ENCODE data around the gene HAVCR1.

Gene HAVCR1

GRCh38 chr5:157085930-157086329 lies 27.0 kb upstream of the HAVCR1 start:
- TF ChIP-seq, protein P1, sequence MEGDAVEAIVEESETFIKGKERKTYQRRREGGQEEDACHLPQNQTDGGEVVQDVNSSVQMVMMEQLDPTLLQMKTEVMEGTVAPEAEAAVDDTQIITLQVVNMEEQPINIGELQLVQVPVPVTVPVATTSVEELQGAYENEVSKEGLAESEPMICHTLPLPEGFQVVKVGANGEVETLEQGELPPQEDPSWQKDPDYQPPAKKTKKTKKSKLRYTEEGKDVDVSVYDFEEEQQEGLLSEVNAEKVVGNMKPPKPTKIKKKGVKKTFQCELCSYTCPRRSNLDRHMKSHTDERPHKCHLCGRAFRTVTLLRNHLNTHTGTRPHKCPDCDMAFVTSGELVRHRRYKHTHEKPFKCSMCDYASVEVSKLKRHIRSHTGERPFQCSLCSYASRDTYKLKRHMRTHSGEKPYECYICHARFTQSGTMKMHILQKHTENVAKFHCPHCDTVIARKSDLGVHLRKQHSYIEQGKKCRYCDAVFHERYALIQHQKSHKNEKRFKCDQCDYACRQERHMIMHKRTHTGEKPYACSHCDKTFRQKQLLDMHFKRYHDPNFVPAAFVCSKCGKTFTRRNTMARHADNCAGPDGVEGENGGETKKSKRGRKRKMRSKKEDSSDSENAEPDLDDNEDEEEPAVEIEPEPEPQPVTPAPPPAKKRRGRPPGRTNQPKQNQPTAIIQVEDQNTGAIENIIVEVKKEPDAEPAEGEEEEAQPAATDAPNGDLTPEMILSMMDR (IDR thresholded peaks at IDR 0.05; ENCODE audit: low read length, missing control alignments): no peak
- no peak overlapping the region for H3K4me3 ChIP-seq (replicated peaks; ENCODE audit: low read depth, low read length)
- DNase-seq (ENCODE audit: low read depth): no peak

GRCh38 chr5:157080286-157080685 lies 21.4 kb upstream of the HAVCR1 start:
- TF ChIP-seq, protein P1 (IDR thresholded peaks at IDR 0.05; ENCODE audit: low read length, missing control alignments): no peak
- H3K4me3 ChIP-seq (replicated peaks; ENCODE audit: low read depth, low read length): no peak overlapping the region
- no peak for DNase-seq (ENCODE audit: low read depth)

DNA sequence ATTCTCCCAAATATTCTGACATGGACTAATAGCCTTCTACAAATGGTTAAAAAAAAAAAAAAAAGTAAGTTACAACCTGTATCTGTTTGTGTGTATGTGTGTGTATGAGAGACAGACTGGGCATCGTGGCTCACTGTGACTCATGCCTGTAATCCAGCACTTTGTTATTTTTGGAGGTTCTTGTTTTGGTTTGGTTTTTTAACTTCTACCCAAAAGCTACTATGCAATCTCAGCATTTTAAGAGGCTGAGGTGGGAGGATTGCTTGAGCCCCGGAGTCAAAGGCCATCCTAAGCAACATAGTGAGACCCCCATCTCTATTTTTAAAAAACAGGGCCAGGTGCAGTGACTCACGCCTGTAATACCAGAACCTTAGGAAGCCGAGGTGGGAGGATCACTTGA lies 17.6 kb upstream of the HAVCR1 start:
- H3K4me3 ChIP-seq (replicated peaks; ENCODE audit: low read depth, low read length): no peak overlapping the region
- TF ChIP-seq, protein P1 (IDR thresholded peaks at IDR 0.05; ENCODE audit: low read length, missing control alignments): no peak
- DNase-seq (ENCODE audit: low read depth): peak; percentile 0

DNA sequence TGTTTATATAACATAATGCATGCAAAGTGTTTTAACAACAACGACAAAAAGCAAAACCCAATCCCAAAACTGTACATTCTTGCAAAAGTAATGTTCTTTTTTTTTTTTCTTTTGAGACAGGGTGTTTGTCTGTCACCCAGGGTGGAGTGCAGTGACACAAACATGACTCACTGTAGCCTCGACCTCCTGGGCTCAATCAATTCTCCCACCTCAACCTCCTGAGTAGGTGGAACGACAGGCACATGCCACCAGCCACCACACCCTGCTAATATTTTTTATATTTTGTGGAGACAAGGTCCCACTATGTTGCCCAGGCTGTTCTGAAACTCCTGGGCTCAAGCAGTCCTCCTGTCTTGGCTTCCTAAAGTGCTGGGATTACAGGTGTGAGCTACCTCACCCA lies 13.6 kb upstream of the HAVCR1 start:
- DNase-seq (ENCODE audit: low read depth): no peak
- TF ChIP-seq, protein P1 (IDR thresholded peaks at IDR 0.05; ENCODE audit: low read length, missing control alignments): no peak
- H3K4me3 ChIP-seq (replicated peaks; ENCODE audit: low read depth, low read length): no peak overlapping the region

- TF ChIP-seq, protein P1 (IDR thresholded peaks at IDR 0.05; ENCODE audit: low read length, missing control alignments): no peak
- DNase-seq (ENCODE audit: low read depth): no peak
- no peak overlapping the region for H3K4me3 ChIP-seq (replicated peaks; ENCODE audit: low read depth, low read length)
Observed at GRCh38 chr5:157069949-157070348, 11.0 kb upstream of the HAVCR1 start.

DNA sequence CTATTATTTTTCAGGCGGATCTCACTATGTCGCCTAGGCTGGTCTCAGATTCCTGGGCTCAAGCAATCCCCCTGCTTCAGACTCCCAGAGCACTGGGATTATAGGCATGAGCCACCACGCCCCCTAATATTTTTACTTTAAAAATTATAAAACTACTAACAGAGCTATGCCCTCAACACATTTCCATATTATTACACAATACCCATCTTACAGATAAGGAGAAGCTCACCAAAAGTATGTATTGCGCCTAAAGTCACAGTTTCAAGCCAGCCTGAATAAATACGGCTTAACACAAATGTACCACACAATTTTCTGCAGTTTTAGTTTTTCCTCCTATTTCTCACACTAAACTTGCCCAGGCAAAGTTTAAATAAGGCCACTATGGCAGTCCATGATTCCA lies 9.9 kb upstream of the HAVCR1 start:
- H3K4me3 ChIP-seq (replicated peaks; ENCODE audit: low read depth, low read length): no peak overlapping the region
- TF ChIP-seq, protein P1 (IDR thresholded peaks at IDR 0.05; ENCODE audit: low read length, missing control alignments): no peak
- no peak for DNase-seq (ENCODE audit: low read depth)

GRCh38 chr5:157068339-157068738 lies 9.4 kb upstream of the HAVCR1 start:
- DNase-seq (ENCODE audit: low read depth): no peak
- TF ChIP-seq, protein P1 (IDR thresholded peaks at IDR 0.05; ENCODE audit: low read length, missing control alignments): no peak
- no peak overlapping the region for H3K4me3 ChIP-seq (replicated peaks; ENCODE audit: low read depth, low read length)

Data from fibroblast of pulmonary artery (primary cell).